LHCN-M2 (cell line): ENCODE measurements around the gene RCL1. TPM values are rescaled to one million over a fixed set of nuclear protein-coding genes. Genes with fewer than 3 reads are reported as not detected.
A peak's percentile ranks its signal among the peaks of the same experiment; 100 is the strongest.

Experiments
- DNase-seq: peaks from one replicate; pipeline ENCODE4 v3.0.0-alpha.2; 2012; ENCODE audit warnings: low read depth
- total RNA-seq: library from RNA; depleted of rRNA; stranded (reverse); fragments of >200 nt; gene quantifications from 2 replicates; pipeline ENCODE4 v1.2.3, GENCODE V29; 2014

RCL1 gene
- total RNA-seq, 1 experiment from 2014 or later, result 15.0 TPM

- DNase-seq, result no peak
Observed at GRCh38 chr9:4810565-4810964, 17.8 kb downstream of the RCL1 start.

- DNase-seq, result no peak
Observed at GRCh38 chr9:4811824-4812223, 19.1 kb downstream of the RCL1 start.

GRCh38 chr9:4812858-4813257 is 20.1 kb downstream of the RCL1 start:
- no peak for DNase-seq

GRCh38 chr9:4814913-4815312 is 22.2 kb downstream of the RCL1 start:
- DNase-seq, result no peak

GRCh38 chr9:4815381-4815956 is 22.7 kb downstream of the RCL1 start:
- no peak for DNase-seq

GRCh38 chr9:4820168-4820567 is 27.4 kb downstream of the RCL1 start:
- no peak for DNase-seq

GRCh38 chr9:4821133-4821532 is 28.4 kb downstream of the RCL1 start:
- no peak for DNase-seq

- DNase-seq, result no peak
Observed at GRCh38 chr9:4822057-4822456, 29.3 kb downstream of the RCL1 start.

- no peak for DNase-seq
Observed at GRCh38 chr9:4826417-4827166, 33.8 kb downstream of the RCL1 start.

- no peak for DNase-seq
Observed at GRCh38 chr9:4827224-4827623, 34.5 kb downstream of the RCL1 start.

GRCh38 chr9:4828761-4829160 is 36.0 kb downstream of the RCL1 start:
- peak; percentile 69 for DNase-seq

GRCh38 chr9:4829969-4830368 is 37.2 kb downstream of the RCL1 start:
- DNase-seq, result peak; percentile 50

- DNase-seq, result no peak
Observed at GRCh38 chr9:4830699-4831098, 38.0 kb downstream of the RCL1 start.

- DNase-seq, result no peak
Observed at GRCh38 chr9:4831119-4831518, 38.4 kb downstream of the RCL1 start.

GRCh38 chr9:4831944-4832343 is 39.2 kb downstream of the RCL1 start:
- no peak for DNase-seq

- peak; percentile 99 for DNase-seq
Observed at GRCh38 chr9:4832786-4833579, 40.2 kb downstream of the RCL1 start.

GRCh38 chr9:4833781-4834560 is 41.2 kb downstream of the RCL1 start:
- peak; percentile 68 for DNase-seq

GRCh38 chr9:4836676-4837075 is 43.9 kb downstream of the RCL1 start:
- DNase-seq, result no peak

GRCh38 chr9:4837261-4838188 is 44.8 kb downstream of the RCL1 start:
- DNase-seq, result peak; percentile 97

GRCh38 chr9:4838189-4838546 is 45.4 kb downstream of the RCL1 start:
- DNase-seq, result no peak

- DNase-seq, result no peak
Observed at GRCh38 chr9:4839470-4839912, 46.7 kb downstream of the RCL1 start.
